H9 (cell line): ENCODE results near the gene CACNA1H. TPM values are rescaled to one million over a fixed set of nuclear protein-coding genes. Genes with fewer than 3 reads are reported as not detected.
A peak's percentile ranks its signal among the peaks of the same experiment; 100 is the strongest.

Experiments
- DNase-seq: peaks from one replicate; pipeline ENCODE4 v3.0.0-alpha.2; 2017
- H2AFZ ChIP-seq: one replicate; pipeline ENCODE4 v1.6.1; 2013; ENCODE audit warnings: mild to moderate bottlenecking, low read length, control low read depth, moderate library complexity
- H2AK5ac ChIP-seq: 2 replicates; pipeline ENCODE4 v1.6.1; 2013; ENCODE audit warnings: low read length, control low read depth, mixed read lengths; ENCODE audit not compliant: insufficient read length
- H2BK120ac ChIP-seq: one replicate; pipeline ENCODE4 v1.6.1; 2013; ENCODE audit warnings: low read depth, mild to moderate bottlenecking, low read length, control low read depth, inconsistent platforms; ENCODE audit not compliant: poor library complexity, severe bottlenecking
- H2BK12ac ChIP-seq: 2 replicates; pipeline ENCODE4 v1.6.1; 2013; ENCODE audit warnings: low read length, control low read depth, mixed read lengths, low read depth; ENCODE audit not compliant: insufficient read length
- H2BK15ac ChIP-seq: 2 replicates; pipeline ENCODE4 v1.6.1; 2013; ENCODE audit warnings: low read depth, low read length, control low read depth
- H2BK20ac ChIP-seq: one replicate; pipeline ENCODE4 v1.6.1; 2013; ENCODE audit warnings: low read depth, mild to moderate bottlenecking, low read length, control low read depth, inconsistent platforms; ENCODE audit not compliant: poor library complexity, severe bottlenecking
- H2BK5ac ChIP-seq: 2 replicates; pipeline ENCODE4 v1.6.1; 2013; ENCODE audit warnings: low read length, control low read depth, mixed read lengths; ENCODE audit not compliant: insufficient read length
- H3K14ac ChIP-seq: 2 replicates; pipeline ENCODE4 v1.6.1; 2013; ENCODE audit warnings: low read length, control low read depth; ENCODE audit not compliant: insufficient read depth
- H3K18ac ChIP-seq: 2 replicates; pipeline ENCODE4 v1.6.1; 2013; ENCODE audit warnings: low read depth, mild to moderate bottlenecking, mixed read lengths, low read length, control low read depth; ENCODE audit not compliant: insufficient read length
- H3K23ac ChIP-seq: 2 replicates; pipeline ENCODE4 v1.6.1; 2013; ENCODE audit warnings: low read length, control low read depth, mixed read lengths, low read depth; ENCODE audit not compliant: insufficient read length
- H3K23me2 ChIP-seq: 2 replicates; pipeline ENCODE4 v1.6.1; 2013; ENCODE audit warnings: low read depth, mild to moderate bottlenecking, mixed read lengths, low read length, control low read depth; ENCODE audit not compliant: insufficient read length, poor library complexity, severe bottlenecking
- H3K27ac ChIP-seq: 2 replicates; pipeline ENCODE4 v1.5.1; 2013; ENCODE audit warnings: low read length, control low read depth, mixed read lengths, low read depth; ENCODE audit not compliant: insufficient read length
- H3K27me3 ChIP-seq: 2 replicates; pipeline ENCODE4 v1.6.1; 2013; ENCODE audit warnings: low read length, control low read depth, inconsistent platforms; ENCODE audit not compliant: insufficient read depth
- H3K4ac ChIP-seq: 2 replicates; pipeline ENCODE4 v1.6.1; 2013; ENCODE audit warnings: low read depth, mild to moderate bottlenecking, control low read depth, inconsistent platforms, low read length, moderate library complexity
- H3K4me1 ChIP-seq: 2 replicates; pipeline ENCODE4 v1.6.1; 2013; ENCODE audit warnings: low read length, control low read depth, inconsistent platforms; ENCODE audit not compliant: insufficient read depth
- H3K4me2 ChIP-seq: 2 replicates; pipeline ENCODE4 v1.6.1; 2013; ENCODE audit warnings: low read length, control low read depth, mixed read lengths; ENCODE audit not compliant: insufficient read length, insufficient read depth
- H3K56ac ChIP-seq: 2 replicates; pipeline ENCODE4 v1.6.1; 2013; ENCODE audit warnings: low read depth, mild to moderate bottlenecking, mixed read lengths, low read length, control low read depth; ENCODE audit not compliant: insufficient read length
- H3K79me1 ChIP-seq: 2 replicates; pipeline ENCODE4 v1.6.1; 2013; ENCODE audit warnings: low read depth, mild to moderate bottlenecking, moderate library complexity, low read length, control low read depth, inconsistent platforms; ENCODE audit not compliant: insufficient read depth, poor library complexity, severe bottlenecking
- H3K79me2 ChIP-seq: 2 replicates; pipeline ENCODE4 v1.6.1; 2013; ENCODE audit warnings: low read length, control low read depth, inconsistent platforms; ENCODE audit not compliant: insufficient read depth
- H3K9ac ChIP-seq: 2 replicates; pipeline ENCODE4 v1.6.1; 2013; ENCODE audit warnings: low read length, control low read depth, mixed read lengths; ENCODE audit not compliant: insufficient read length; ENCODE audit errors: extremely low read depth
- H3K9me3 ChIP-seq: one replicate; pipeline ENCODE4 v1.6.1; 2013; ENCODE audit warnings: low read depth, low read length, inconsistent platforms; ENCODE audit not compliant: control insufficient read depth
- H3T11ph ChIP-seq: one replicate; pipeline ENCODE4 v1.6.1; 2013; ENCODE audit warnings: mild to moderate bottlenecking, low read length, control low read depth, inconsistent platforms
- H4K20me1 ChIP-seq: one replicate; pipeline ENCODE4 v1.6.1; 2013; ENCODE audit not compliant: control insufficient read depth, insufficient read length, insufficient read depth
- H4K5ac ChIP-seq: 2 replicates; pipeline ENCODE4 v1.6.1; 2013; ENCODE audit warnings: low read depth, mild to moderate bottlenecking, mixed read lengths, low read length, control low read depth; ENCODE audit not compliant: insufficient read length
- H4K8ac ChIP-seq: replicated peaks from 2 replicates; pipeline ENCODE4 v1.6.1; 2013; ENCODE audit warnings: low read length, control low read depth, mixed read lengths, low read depth; ENCODE audit not compliant: insufficient read length
- H4K91ac ChIP-seq: 2 replicates; pipeline ENCODE4 v1.6.1; 2013; ENCODE audit warnings: low read depth, mild to moderate bottlenecking, moderate library complexity, mixed read lengths, low read length, control low read depth; ENCODE audit not compliant: insufficient read length
- H3K27ac Mint-ChIP-seq, 3 experiments: 2 replicates in 2 of 3; 3 replicates in 1 of 3; pipeline ENCODE4 v1.8.0; 2020 to 2021; ENCODE audit warnings: mixed read lengths in 3 of 3, mild to moderate bottlenecking in 1 of 3, moderate library complexity in 1 of 3
- H3K27me3 Mint-ChIP-seq: 2 replicates; pipeline ENCODE4 v1.8.0; 2021; ENCODE audit warnings: low read depth, mild to moderate bottlenecking, moderate library complexity, mixed read lengths
- H3K36me3 Mint-ChIP-seq, 3 experiments: 2 replicates in 2 of 3; 3 replicates in 1 of 3; pipeline ENCODE4 v1.8.0; 2020 to 2021; ENCODE audit warnings: low read depth in 3 of 3, mixed read lengths in 3 of 3; ENCODE audit not compliant: insufficient read depth in 1 of 3
- H3K4me1 Mint-ChIP-seq, 2 experiments: 2 replicates each; pipeline ENCODE4 v1.8.0; 2020; ENCODE audit warnings: mixed read lengths in 2 of 2
- H3K4me3 Mint-ChIP-seq, 2 experiments: 2 replicates in 1 of 2; 3 replicates in 1 of 2; pipeline ENCODE4 v1.8.0; 2020 to 2021; ENCODE audit warnings: mild to moderate bottlenecking in 2 of 2, mixed read lengths in 2 of 2, moderate library complexity in 1 of 2
- H3K9me3 Mint-ChIP-seq, 2 experiments: 2 replicates in 1 of 2; 3 replicates in 1 of 2; pipeline ENCODE4 v1.8.0; 2020; ENCODE audit warnings: mild to moderate bottlenecking in 2 of 2, mixed read lengths in 2 of 2, moderate library complexity in 1 of 2
- WGBS: extraction: QIAGEN DNeasy Blood & Tissue Kit; methylation state at CpG from one replicate; pipeline ENCODE4 v1.1.7; 2013; ENCODE audit warnings: missing lambda C conversion rate, low lambda C conversion rate, mixed read lengths; ENCODE audit not compliant: insufficient read length; ENCODE audit errors: extremely low coverage; 5-methylcytosine and 5-hydroxymethylcytosine counted together
- total RNA-seq: library from RNA; stranded (reverse); gene quantifications from 2 replicates; pipeline ENCODE4 v1.2.1, GENCODE V29; 2021
- TF ChIP-seq, protein P1 (sequence below): fragments of 200-600 bp; sonication (generic); conservative IDR thresholded peaks from 3 replicates; pipeline ENCODE4 v1.8.0; 2021; ENCODE audit warnings: antibody characterized with exemption, mild to moderate bottlenecking

The CACNA1H gene
- total RNA-seq, 1 experiment from 2014 or later: 43.3 TPM

DNA sequence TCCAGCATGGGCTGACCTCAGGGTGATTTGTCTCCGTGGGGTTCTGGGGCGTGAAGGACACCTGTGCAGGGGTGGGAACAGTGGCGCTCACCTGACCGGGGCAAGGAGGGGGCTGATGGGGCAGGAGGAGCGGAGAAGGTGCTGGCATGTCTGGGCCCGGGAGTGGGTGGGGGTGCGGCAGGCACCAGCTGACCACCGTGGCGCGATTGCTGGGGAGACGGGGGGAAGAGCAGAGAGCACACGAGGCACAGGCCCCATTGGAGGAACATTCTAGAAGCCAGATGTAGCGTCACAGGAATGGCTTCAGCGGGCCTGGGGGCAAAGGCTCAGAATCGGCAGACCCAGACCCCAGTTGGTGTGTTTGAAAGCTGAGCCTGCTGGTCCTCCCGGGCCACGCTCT is 12.1 kb downstream of the CACNA1H start:
- H2BK12ac ChIP-seq: no peak overlapping the region
- no peak overlapping the region for H2BK15ac ChIP-seq
- no peak overlapping the region for H3K23ac ChIP-seq
- no peak overlapping the region for H2AFZ ChIP-seq
- H3K23me2 ChIP-seq: no peaks in the 10 kb centered on the region
- H2BK5ac ChIP-seq: no peak overlapping the region
- Mint-ChIP-seq H3K27me3 (no peaks in the 10 kb centered on the region), H3K27ac (peak overlapping the region in 1 of 3 experiments; percentile 52; a peak in 2 of 7 replicates), H3K36me3 (no peaks in the 10 kb centered on the region; a peak in 2 of 7 replicates), H3K9me3 (no peaks in the 10 kb centered on the region), H3K4me3 (no peak overlapping the region), H3K4me1 (peaks cover 1 to 4% of the 10 kb centered on the region in 2 experiments; a peak in 2 of 4 replicates)
- no CpG with 5 or more reads among the region's 17 CpGs for WGBS
- H3T11ph ChIP-seq: no peak overlapping the region
- no peak overlapping the region for H2BK120ac ChIP-seq
- TF ChIP-seq, protein P1, sequence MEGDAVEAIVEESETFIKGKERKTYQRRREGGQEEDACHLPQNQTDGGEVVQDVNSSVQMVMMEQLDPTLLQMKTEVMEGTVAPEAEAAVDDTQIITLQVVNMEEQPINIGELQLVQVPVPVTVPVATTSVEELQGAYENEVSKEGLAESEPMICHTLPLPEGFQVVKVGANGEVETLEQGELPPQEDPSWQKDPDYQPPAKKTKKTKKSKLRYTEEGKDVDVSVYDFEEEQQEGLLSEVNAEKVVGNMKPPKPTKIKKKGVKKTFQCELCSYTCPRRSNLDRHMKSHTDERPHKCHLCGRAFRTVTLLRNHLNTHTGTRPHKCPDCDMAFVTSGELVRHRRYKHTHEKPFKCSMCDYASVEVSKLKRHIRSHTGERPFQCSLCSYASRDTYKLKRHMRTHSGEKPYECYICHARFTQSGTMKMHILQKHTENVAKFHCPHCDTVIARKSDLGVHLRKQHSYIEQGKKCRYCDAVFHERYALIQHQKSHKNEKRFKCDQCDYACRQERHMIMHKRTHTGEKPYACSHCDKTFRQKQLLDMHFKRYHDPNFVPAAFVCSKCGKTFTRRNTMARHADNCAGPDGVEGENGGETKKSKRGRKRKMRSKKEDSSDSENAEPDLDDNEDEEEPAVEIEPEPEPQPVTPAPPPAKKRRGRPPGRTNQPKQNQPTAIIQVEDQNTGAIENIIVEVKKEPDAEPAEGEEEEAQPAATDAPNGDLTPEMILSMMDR: no peak
- H3K4me2 ChIP-seq: no peak overlapping the region
- no peaks in the 10 kb centered on the region for H3K79me2 ChIP-seq
- no peaks in the 10 kb centered on the region for H3K9me3 ChIP-seq
- no peaks in the 10 kb centered on the region for H3K4me1 ChIP-seq
- no peak overlapping the region for H4K91ac ChIP-seq
- H3K4ac ChIP-seq: no peak overlapping the region
- no peak overlapping the region for H3K18ac ChIP-seq
- no peak overlapping the region for H2BK20ac ChIP-seq
- no peak for DNase-seq
- no peak overlapping the region for H3K27ac ChIP-seq
- H3K79me1 ChIP-seq: no peaks in the 10 kb centered on the region
- H4K8ac ChIP-seq: no peak overlapping the region
- H3K27me3 ChIP-seq: no peaks in the 10 kb centered on the region
- no peak overlapping the region for H3K56ac ChIP-seq
- H3K14ac ChIP-seq: no peak overlapping the region
- no peak overlapping the region for H3K9ac ChIP-seq
- H4K5ac ChIP-seq: no peak overlapping the region
- no peak overlapping the region for H2AK5ac ChIP-seq
- no peaks in the 10 kb centered on the region for H4K20me1 ChIP-seq
